ENCODE data around the gene ANKEF1.
A peak's percentile ranks its signal among the peaks of the same experiment; 100 is the strongest.

Gene ANKEF1

DNA sequence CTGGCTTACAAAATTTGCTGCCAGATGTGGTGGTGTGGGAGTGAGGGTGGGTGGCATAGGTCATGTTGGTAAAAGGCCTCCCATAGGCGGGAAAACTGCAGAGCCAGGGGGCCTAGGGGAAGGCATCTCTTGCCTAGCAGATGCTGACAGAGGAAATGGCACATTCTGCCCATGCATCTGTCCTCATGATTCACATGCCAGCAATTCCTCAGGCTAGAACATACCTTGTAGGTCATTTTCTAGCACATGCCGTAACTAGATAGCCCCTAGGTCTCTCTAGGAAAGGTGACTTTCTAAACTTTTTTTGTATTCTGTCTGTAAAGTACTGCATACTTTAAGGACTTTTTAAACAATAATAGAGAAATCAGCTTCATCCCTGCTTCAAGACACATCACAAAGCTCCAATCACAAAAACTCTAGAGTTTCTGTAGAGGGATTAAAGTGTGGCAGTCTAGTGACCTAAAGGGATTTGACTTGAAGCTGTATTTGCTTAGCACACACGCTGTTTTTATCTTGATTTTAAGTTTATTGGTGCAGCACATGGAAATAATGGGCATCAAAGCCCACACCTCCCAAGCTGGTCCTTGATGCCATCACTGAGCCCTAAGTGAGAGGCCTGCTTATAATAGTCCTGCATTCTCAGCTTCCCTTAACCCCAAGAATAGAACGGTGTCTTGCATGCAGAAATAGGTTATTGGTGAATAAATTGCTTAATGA lies 55.2 kb downstream of the ANKEF1 start:
- no peak for DNase-seq

DNA sequence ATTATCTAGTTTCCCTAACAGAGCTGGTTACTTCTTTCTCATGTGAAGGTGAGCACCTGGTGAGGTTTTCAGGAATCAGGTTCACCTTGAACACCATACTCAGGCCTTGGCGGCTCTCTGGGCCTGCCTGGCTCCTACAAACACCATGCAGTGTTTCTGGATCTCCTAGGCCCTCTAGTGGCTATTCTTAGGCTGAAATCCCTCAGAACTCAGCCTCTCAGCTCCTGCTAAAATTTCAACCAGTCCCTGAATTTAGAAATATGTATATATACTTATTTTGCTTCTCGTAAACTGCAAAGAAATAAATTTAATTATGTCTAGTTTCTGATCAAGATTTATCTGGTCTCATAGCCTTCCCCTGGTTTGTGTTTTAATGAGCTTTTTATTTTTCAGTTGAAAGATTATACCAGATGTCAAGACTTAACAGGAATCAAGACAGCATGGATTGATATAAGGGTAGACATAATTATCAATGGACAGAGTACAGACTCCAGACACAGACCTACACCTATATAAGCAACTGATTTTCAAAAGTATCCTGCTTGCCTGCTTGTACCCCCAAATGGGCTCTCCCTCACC lies 55.9 kb downstream of the ANKEF1 start:
- peak in 4 of 14 donors; percentile 4 to 67 (median 16) for DNase-seq

DNA sequence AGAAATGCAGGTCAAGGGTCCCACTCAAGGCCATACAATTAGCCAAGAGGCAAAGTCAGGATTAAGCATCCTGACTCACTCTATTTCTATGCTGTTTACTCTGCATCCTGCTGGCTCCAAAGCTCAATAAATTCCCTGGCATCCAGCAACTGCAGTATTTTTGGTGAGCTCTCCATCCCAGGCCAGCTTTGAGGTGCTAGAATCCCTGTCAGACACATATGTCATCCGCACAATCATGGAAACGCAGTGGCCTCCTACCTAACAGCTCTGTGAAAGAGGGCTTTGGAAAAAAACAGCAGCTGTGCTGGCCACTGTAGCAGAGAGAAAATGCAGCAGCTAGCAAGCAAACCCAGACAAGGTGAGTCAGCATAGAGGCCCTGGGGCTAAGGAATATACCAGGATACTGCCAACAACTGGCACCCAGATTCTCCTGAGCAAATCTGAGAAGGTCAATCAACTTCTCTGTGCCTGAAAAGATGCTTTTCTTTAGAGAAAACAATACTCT lies 58.4 kb downstream of the ANKEF1 start:
- peak in 1 of 14 donors; percentile 78 for DNase-seq

DNA sequence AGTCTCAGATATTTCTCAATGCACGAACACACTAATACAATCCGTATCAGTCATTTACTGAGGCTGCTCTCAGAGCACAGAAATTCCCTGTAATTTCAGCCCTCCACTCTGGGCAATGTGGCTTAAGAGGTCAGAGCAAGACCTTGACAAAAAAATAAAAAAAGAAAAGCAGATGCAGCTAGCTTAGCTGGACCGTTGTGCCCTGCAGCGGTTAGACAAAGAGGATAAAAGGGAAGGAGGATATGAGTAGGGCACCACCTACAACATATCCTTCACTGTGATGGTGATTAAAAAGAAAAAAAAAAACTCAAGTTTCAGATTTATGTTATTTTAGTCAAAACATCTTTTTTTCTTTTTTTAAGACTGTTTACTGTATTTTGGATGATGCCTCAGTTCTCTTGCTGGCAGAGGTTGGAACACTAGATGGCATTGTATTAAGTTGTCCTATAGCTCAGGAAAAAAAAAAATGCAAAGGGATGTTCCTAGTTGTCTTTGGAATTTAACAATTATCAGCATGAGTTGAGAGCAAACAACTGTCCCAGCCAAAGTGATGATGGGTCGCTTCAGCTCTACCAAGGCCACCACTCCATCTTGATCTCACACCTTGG lies 59.9 kb downstream of the ANKEF1 start:
- no peak for DNase-seq

DNA sequence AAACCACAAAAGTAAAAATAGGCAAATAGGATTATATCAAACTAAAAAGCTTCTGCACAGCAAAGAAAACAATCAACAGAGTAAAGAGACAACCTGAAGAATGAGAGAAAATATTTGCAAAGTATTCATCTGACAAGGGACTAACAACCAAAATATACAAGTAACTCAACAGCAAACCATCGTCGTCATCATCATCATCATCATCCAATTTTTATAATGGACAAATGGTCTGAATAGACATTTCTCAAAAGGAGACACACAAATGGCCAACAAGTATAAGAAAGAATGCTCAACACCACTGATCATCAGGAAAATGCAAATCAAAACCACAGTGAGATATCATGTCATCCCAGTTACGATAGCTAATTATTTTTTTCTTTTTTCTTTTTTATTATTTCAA lies 62.0 kb downstream of the ANKEF1 start:
- no peak for DNase-seq

DNA sequence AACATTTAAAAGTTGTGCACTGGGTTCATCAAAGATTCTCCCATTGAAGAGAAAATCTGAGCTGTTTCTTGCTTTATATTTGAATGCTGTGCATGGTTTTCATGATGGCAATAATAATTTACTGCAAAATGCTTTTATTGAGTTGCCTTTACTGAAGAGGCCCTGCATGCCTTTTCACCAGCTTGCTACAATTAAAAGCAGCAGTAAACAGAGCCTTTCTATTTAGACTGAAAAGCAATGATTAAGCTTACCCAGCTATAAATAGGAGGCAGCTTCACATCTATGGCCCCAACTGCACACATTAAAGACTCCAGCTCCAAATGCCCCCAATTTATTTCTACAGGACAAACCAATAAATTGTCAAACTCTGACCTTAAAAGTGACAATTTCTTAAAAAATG lies 70.3 kb downstream of the ANKEF1 start:
- DNase-seq: no peak
